Right lobe of liver (tissue), 6 donors: ENCODE data around the gene BMPR2. TPM values are rescaled to one million over a fixed set of nuclear protein-coding genes. Genes with fewer than 3 reads are reported as not detected.

Experiments used
- ATAC-seq, 4 donors: fragments of 200-7000 bp; cut with Tn5 transposase; one replicate each; pipeline ENCODE4 v1.9.1; 2020; ENCODE audit warnings: mild to moderate bottlenecking in 4 of 4, moderate library complexity in 4 of 4
- DNase-seq, 3 donors: peaks; one replicate each; pipeline ENCODE4 v3.0.0-alpha.2; 2020
- H3K27ac ChIP-seq, 3 donors: fragments of 200-600 bp; one replicate each; pipeline ENCODE4 v1.8.0; 2022
- H3K27me3 ChIP-seq, 2 donors: fragments of 200-600 bp; one replicate each; pipeline ENCODE4 v1.8.0; 2022
- H3K36me3 ChIP-seq, 4 donors: fragments of 200-600 bp; sonication (generic) in 1 of 4; one replicate each; pipeline versions ENCODE4 v1.5.1 to v1.8.0; 2017 to 2022; ENCODE audit warnings: control low read depth in 1 of 4
- H3K4me1 ChIP-seq, 4 donors: fragments of 200-600 bp; sonication (generic) in 1 of 4; one replicate each; pipeline versions ENCODE4 v1.5.1 to v1.8.0; 2017 to 2022; ENCODE audit warnings: control low read depth in 1 of 4
- H3K4me3 ChIP-seq, 3 donors: fragments of 200-600 bp; one replicate each; pipeline ENCODE4 v1.8.0; 2022
- H3K9me3 ChIP-seq, 4 donors: fragments of 200-600 bp; sonication (generic) in 1 of 4; one replicate each; pipeline versions ENCODE4 v1.5.1 to v1.8.0; 2017 to 2022; ENCODE audit warnings: control low read depth in 1 of 4
- POLR2A ChIP-seq: fragments of 450-650 bp; IDR thresholded peaks from one replicate; pipeline ENCODE4 v1.6.1; 2017; ENCODE audit warnings: antibody characterized with exemption, mild to moderate bottlenecking
- whole genome bisulfite sequencing: methylation state at CpG from one replicate; pipeline ENCODE4 v1.1.6; 2018; ENCODE audit warnings: low coverage, low lambda C conversion rate; ENCODE audit not compliant: insufficient coverage; ENCODE audit errors: missing lambda C conversion rate; 5-methylcytosine and 5-hydroxymethylcytosine counted together
- intact Hi-C, 2 donors: fragments of 100-400 bp; cut with DNase I; formaldehyde crosslinking; loops; one replicate each; pipeline versions ENCODE4 v1.11.2 to v1.14.1; 2022
- total RNA-seq, 6 experiments: library from RNA; depleted of rRNA in 2 of 6; stranded (reverse); fragments of >200 nt in 2 of 6; fragmentation: NEBNext Ultra II Directional in 3 of 6; extraction: Animal tissue kit (Norgen Biotek cat#: 25700) in 3 of 6; gene quantifications; one replicate each; pipeline versions ENCODE4 v1.1.0 to v1.2.4, GENCODE V29; 2016 to 2023
- TF ChIP-seq, protein P1 (sequence below), 4 donors: fragments of 200-600 bp in 3 of 4; fragments of 450-650 bp in 1 of 4; IDR thresholded peaks; one replicate each; pipeline versions ENCODE4 v1.5.1 to v1.8.0; 2016 to 2022; ENCODE audit warnings: antibody characterized with exemption in 4 of 4, mild to moderate bottlenecking in 2 of 4
- donor health status: DM: no; HTN: yes; CAD: no.
- donor health status: DM: no; HTN: no; CAD: no.
- donor health status: DM: no; HTN: no; CAD: no.
- donor health status: DM: no; HTN: yes; CAD: no.
- donor health status: DM: no; HTN: yes; CAD: no.

The BMPR2 gene
- total RNA-seq, 6 experiments from 2014 or later = 14.6 to 25.2 (median 18.7) TPM

GRCh38 chr2:202583709-202584219 lies 207.6 kb downstream of the BMPR2 start:
- H3K4me3 ChIP-seq = no peak overlapping the region
- H3K27ac ChIP-seq = no peak overlapping the region
- 51% methylated on average over 2 of the region's 2 CpGs for WGBS
- no peaks in the 10 kb centered on the region for H3K27me3 ChIP-seq
- DNase-seq = no peak
- H3K4me1 ChIP-seq = no peaks in the 10 kb centered on the region
- no peak for ATAC-seq
- TF ChIP-seq POLR2A = no peak
- TF ChIP-seq, protein P1, sequence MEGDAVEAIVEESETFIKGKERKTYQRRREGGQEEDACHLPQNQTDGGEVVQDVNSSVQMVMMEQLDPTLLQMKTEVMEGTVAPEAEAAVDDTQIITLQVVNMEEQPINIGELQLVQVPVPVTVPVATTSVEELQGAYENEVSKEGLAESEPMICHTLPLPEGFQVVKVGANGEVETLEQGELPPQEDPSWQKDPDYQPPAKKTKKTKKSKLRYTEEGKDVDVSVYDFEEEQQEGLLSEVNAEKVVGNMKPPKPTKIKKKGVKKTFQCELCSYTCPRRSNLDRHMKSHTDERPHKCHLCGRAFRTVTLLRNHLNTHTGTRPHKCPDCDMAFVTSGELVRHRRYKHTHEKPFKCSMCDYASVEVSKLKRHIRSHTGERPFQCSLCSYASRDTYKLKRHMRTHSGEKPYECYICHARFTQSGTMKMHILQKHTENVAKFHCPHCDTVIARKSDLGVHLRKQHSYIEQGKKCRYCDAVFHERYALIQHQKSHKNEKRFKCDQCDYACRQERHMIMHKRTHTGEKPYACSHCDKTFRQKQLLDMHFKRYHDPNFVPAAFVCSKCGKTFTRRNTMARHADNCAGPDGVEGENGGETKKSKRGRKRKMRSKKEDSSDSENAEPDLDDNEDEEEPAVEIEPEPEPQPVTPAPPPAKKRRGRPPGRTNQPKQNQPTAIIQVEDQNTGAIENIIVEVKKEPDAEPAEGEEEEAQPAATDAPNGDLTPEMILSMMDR (IDR thresholded peaks at IDR 0.05) = no peak
- no peaks in the 10 kb centered on the region for H3K9me3 ChIP-seq
- no peaks in the 10 kb centered on the region for H3K36me3 ChIP-seq
- intact Hi-C loops = no loop called here

GRCh38 chr2:202588647-202589581 lies 212.8 kb downstream of the BMPR2 start:
- ATAC-seq = peak; percentile 96 to 99 (median 98)
- TF ChIP-seq, protein P1 (IDR thresholded peaks at IDR 0.05) = peak; percentile 84 to 88 (median 86)
- no peak for TF ChIP-seq POLR2A
- DNase-seq = peak; percentile 63 to 70 (median 64)
- no peaks in the 10 kb centered on the region for H3K36me3 ChIP-seq
- H3K27ac ChIP-seq = no peak overlapping the region
- H3K27me3 ChIP-seq = no peaks in the 10 kb centered on the region
- H3K4me1 ChIP-seq = no peaks in the 10 kb centered on the region
- WGBS = 9% methylated on average over 7 of the region's 17 CpGs
- no peak overlapping the region for H3K4me3 ChIP-seq
- no peaks in the 10 kb centered on the region for H3K9me3 ChIP-seq
- intact Hi-C loops = no loop called here

DNA sequence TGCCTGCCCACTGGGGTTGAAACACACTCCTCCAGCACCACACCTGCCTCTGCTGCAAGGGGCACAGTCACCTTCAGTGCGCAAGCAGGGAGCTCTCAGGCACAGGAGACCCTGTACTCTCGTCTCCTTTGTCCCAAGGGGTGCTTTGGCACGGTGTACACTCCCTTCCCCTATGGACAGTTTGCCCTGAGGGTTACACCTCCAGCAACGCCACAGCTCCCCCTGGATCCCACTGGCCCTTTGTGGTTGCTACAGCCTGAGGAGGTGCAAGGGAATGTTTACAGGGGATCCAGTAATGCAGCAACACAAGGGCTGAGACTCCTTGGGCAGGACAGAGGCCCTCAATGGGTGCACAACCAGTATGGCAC lies 213.4 kb downstream of the BMPR2 start:
- peak in 1 of 4 donors; percentile 14 for ATAC-seq
- Histone ChIP-seq H3K36me3 (no peaks in the 10 kb centered on the region), H3K27ac (no peak overlapping the region), H3K27me3 (no peaks in the 10 kb centered on the region), H3K4me1 (no peaks in the 10 kb centered on the region), H3K4me3 (no peak overlapping the region), H3K9me3 (no peaks in the 10 kb centered on the region)
- TF ChIP-seq, protein P1 (IDR thresholded peaks at IDR 0.05) = no peak
- TF ChIP-seq POLR2A = no peak
- WGBS = no CpG with 5 or more reads among the region's 4 CpGs
- intact Hi-C loops = no loop called here
- DNase-seq = no peak

DNA sequence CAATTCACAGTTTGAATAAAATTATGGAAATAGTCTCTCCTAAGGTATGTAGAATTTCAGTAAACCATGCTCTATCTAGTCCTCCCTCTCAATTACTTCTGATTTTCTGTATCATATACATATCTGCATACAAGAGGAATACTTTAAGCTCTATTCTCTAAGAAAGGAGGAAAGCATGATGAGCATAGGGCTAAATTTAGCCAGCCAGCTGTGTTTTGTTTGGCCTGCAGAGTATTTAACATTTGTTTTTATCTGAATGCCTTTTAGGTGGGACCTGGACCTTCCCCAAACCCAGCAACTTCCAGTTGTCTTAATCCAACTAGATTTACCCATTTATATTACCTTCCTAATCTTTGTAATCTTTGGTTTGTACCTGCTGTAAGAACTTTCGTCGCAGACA lies 216.4 kb downstream of the BMPR2 start:
- H3K4me3 ChIP-seq = no peak overlapping the region
- H3K27me3 ChIP-seq = no peaks in the 10 kb centered on the region
- intact Hi-C loops = no loop called here
- TF ChIP-seq, protein P1 (IDR thresholded peaks at IDR 0.05) = no peak
- TF ChIP-seq POLR2A = no peak
- H3K4me1 ChIP-seq = no peaks in the 10 kb centered on the region
- no peaks in the 10 kb centered on the region for H3K9me3 ChIP-seq
- H3K27ac ChIP-seq = no peak overlapping the region
- H3K36me3 ChIP-seq = no peaks in the 10 kb centered on the region
- ATAC-seq (no peak), DNase-seq (no peak)
- 80% methylated on average over 2 of the region's 2 CpGs for WGBS
